HepG2 (cell line): Measurements from ENCODE around the gene GOLGA8S.

Source experiments
- EZH2 ChIP-seq: conservative IDR thresholded peaks from 2 replicates; pipeline ENCODE4 v1.6.1; 2012; ENCODE audit warnings: mild to moderate bottlenecking, low read depth, low read length, moderate library complexity
- MZF1 ChIP-seq: sonication (generic); formaldehyde crosslinking; IDR thresholded peaks from 2 replicates; pipeline ENCODE4 v1.8.1; 2023; ENCODE audit warnings: mild to moderate bottlenecking, missing genetic modification reagents, borderline replicate concordance
- NCOA2 ChIP-seq: sonication (generic); formaldehyde crosslinking; IDR thresholded peaks from 2 replicates; pipeline ENCODE4 v1.8.0; 2022; ENCODE audit warnings: inconsistent platforms
- RBAK ChIP-seq: sonication (generic); formaldehyde crosslinking; IDR thresholded peaks from 2 replicates; pipeline ENCODE4 v1.5.1; 2020; ENCODE audit warnings: mild to moderate bottlenecking, missing genetic modification reagents
- TBX2 ChIP-seq: sonication (generic); formaldehyde crosslinking; IDR thresholded peaks from 2 replicates; pipeline ENCODE4 v1.5.0; 2020; ENCODE audit warnings: missing genetic modification reagents, mild to moderate bottlenecking, borderline replicate concordance
- XRCC5 ChIP-seq: fragments of 200-400 bp; formaldehyde crosslinking; optimal IDR thresholded peaks from 2 replicates; pipeline ENCODE3; 2017; ENCODE audit warnings: mild to moderate bottlenecking, low read length
- ZFX ChIP-seq: sonication (generic); formaldehyde crosslinking; IDR thresholded peaks from 2 replicates; pipeline ENCODE4 v1.4.0; 2020; ENCODE audit warnings: mild to moderate bottlenecking, low read depth, missing genetic modification reagents, moderate library complexity
- TF ChIP-seq, protein P1 (sequence below): sonication (generic); formaldehyde crosslinking; conservative IDR thresholded peaks from 2 replicates; pipeline ENCODE4 v1.8.0; 2022; ENCODE audit warnings: low read depth, missing genetic modification reagents
- TF ChIP-seq, protein P2 (sequence below): sonication (generic); formaldehyde crosslinking; IDR thresholded peaks from 2 replicates; pipeline ENCODE4 v1.5.0; 2020; ENCODE audit warnings: mild to moderate bottlenecking, missing genetic modification reagents, moderate library complexity

DNA sequence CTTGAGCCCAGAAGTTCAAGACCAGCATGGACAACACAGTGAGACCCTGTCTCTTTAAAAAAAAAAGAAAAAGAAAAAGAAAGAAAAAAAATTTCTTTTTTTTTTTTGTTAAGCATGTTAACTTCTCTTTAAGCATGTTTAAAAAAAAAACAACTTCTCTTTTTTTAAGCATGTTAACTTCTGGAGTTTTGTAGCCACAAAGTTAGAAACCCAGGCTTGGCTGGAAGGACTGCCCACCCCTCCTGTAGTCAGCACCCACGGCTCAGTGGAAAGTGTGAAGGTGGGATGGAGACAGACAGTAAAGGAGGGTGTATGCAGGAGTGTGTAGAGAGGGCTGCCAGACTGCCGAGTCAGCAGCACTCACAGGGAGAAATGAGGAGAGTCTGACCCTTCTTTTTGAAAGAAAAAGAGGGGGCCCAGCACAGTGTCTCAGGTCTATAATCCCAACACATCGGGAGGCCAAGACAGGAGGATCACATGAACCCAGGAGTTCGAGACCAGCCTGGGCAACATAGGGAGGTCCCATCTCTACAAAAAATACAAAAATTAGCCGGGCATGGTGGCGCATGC lies 33.2 kb downstream of the GOLGA8S start:
- TF ChIP-seq EZH2 = no peak
- no peak for TF ChIP-seq MZF1 (CRISPR knock-in tag)
- no peak for TF ChIP-seq RBAK (CRISPR knock-in tag)
- no peak for TF ChIP-seq NCOA2 (CRISPR knock-in tag)
- no peak for TF ChIP-seq XRCC5
- TF ChIP-seq, protein P1, sequence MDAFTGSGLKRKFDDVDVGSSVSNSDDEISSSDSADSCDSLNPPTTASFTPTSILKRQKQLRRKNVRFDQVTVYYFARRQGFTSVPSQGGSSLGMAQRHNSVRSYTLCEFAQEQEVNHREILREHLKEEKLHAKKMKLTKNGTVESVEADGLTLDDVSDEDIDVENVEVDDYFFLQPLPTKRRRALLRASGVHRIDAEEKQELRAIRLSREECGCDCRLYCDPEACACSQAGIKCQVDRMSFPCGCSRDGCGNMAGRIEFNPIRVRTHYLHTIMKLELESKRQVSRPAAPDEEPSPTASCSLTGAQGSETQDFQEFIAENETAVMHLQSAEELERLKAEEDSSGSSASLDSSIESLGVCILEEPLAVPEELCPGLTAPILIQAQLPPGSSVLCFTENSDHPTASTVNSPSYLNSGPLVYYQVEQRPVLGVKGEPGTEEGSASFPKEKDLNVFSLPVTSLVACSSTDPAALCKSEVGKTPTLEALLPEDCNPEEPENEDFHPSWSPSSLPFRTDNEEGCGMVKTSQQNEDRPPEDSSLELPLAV (CRISPR knock-in tag) = no peak
- TF ChIP-seq, protein P2, sequence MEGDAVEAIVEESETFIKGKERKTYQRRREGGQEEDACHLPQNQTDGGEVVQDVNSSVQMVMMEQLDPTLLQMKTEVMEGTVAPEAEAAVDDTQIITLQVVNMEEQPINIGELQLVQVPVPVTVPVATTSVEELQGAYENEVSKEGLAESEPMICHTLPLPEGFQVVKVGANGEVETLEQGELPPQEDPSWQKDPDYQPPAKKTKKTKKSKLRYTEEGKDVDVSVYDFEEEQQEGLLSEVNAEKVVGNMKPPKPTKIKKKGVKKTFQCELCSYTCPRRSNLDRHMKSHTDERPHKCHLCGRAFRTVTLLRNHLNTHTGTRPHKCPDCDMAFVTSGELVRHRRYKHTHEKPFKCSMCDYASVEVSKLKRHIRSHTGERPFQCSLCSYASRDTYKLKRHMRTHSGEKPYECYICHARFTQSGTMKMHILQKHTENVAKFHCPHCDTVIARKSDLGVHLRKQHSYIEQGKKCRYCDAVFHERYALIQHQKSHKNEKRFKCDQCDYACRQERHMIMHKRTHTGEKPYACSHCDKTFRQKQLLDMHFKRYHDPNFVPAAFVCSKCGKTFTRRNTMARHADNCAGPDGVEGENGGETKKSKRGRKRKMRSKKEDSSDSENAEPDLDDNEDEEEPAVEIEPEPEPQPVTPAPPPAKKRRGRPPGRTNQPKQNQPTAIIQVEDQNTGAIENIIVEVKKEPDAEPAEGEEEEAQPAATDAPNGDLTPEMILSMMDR (CRISPR knock-in tag) = no peak
- TF ChIP-seq TBX2 (CRISPR knock-in tag) = no peak
- no peak for TF ChIP-seq ZFX (CRISPR knock-in tag)
